ENCODE measurements around the gene SETD5.

Gene SETD5

GRCh38 chr3:9512456-9513045, 115.1 kb downstream of the SETD5 start:
- H2AFZ ChIP-seq (ENCODE audit: low read length) = no peak overlapping the region
- H3K9me3 ChIP-seq (ENCODE audit: insufficient read depth, low read depth, low read length) = no peaks in the 10 kb centered on the region
- H3K36me3 ChIP-seq (ENCODE audit: insufficient read depth, low read length) = no peaks in the 10 kb centered on the region

GRCh38 chr3:9514306-9514705, 116.9 kb downstream of the SETD5 start:
- Histone ChIP-seq H3K36me3 (ENCODE audit: insufficient read depth, low read length) (no peaks in the 10 kb centered on the region), H3K4me2 (ENCODE audit: low read depth, low read length, poor library complexity, severe bottlenecking) (no peak overlapping the region), H3F3A (ENCODE audit: low read depth) (no peaks in the 10 kb centered on the region), H3K4me1 (ENCODE audit: insufficient read depth, low read length, poor library complexity, severe bottlenecking) (no peaks in the 10 kb centered on the region), H4K20me1 (ENCODE audit: insufficient read depth, low read length, poor library complexity, severe bottlenecking) (no peaks in the 10 kb centered on the region), H3K9ac (ENCODE audit: low read depth, low read length, poor library complexity, severe bottlenecking) (no peak overlapping the region), H3K9me2 (replicated peaks; ENCODE audit: low read depth, low read length) (no peaks in the 10 kb centered on the region), H3K9me3 (ENCODE audit: insufficient read depth, low read depth, low read length) (no peaks in the 10 kb centered on the region), H2AFZ (ENCODE audit: low read length) (no peak overlapping the region), H3K27me3 (ENCODE audit: insufficient read depth, low read length, poor library complexity, severe bottlenecking) (no peaks in the 10 kb centered on the region), H3K4me3 (ENCODE audit: low read length, poor library complexity, severe bottlenecking) (no peak overlapping the region), H3K79me2 (ENCODE audit: insufficient read depth, low read length) (no peaks in the 10 kb centered on the region)
- TF ChIP-seq, protein P1, sequence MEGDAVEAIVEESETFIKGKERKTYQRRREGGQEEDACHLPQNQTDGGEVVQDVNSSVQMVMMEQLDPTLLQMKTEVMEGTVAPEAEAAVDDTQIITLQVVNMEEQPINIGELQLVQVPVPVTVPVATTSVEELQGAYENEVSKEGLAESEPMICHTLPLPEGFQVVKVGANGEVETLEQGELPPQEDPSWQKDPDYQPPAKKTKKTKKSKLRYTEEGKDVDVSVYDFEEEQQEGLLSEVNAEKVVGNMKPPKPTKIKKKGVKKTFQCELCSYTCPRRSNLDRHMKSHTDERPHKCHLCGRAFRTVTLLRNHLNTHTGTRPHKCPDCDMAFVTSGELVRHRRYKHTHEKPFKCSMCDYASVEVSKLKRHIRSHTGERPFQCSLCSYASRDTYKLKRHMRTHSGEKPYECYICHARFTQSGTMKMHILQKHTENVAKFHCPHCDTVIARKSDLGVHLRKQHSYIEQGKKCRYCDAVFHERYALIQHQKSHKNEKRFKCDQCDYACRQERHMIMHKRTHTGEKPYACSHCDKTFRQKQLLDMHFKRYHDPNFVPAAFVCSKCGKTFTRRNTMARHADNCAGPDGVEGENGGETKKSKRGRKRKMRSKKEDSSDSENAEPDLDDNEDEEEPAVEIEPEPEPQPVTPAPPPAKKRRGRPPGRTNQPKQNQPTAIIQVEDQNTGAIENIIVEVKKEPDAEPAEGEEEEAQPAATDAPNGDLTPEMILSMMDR (conservative IDR thresholded peaks at IDR 0.05; ENCODE audit: low read length) = no peak
- TF ChIP-seq EZH2phosphoT487 (IDR thresholded peaks at IDR 0.05; ENCODE audit: borderline replicate concordance) = no peak

More at GRCh38 chr3:9512456-9513045, 115.1 kb downstream of the SETD5 start:
- no peaks in the 10 kb centered on the region for H3K4me1 ChIP-seq (ENCODE audit: insufficient read depth, low read length, poor library complexity, severe bottlenecking)
- H3K9me2 ChIP-seq (replicated peaks; ENCODE audit: low read depth, low read length) = no peaks in the 10 kb centered on the region
- H3K27me3 ChIP-seq (ENCODE audit: insufficient read depth, low read length, poor library complexity, severe bottlenecking) = no peaks in the 10 kb centered on the region
- H3K9ac ChIP-seq (ENCODE audit: low read depth, low read length, poor library complexity, severe bottlenecking) = no peak overlapping the region
- H4K20me1 ChIP-seq (ENCODE audit: insufficient read depth, low read length, poor library complexity, severe bottlenecking) = no peaks in the 10 kb centered on the region
- TF ChIP-seq EZH2phosphoT487 (IDR thresholded peaks at IDR 0.05; ENCODE audit: borderline replicate concordance) = no peak
- TF ChIP-seq, protein P1 (conservative IDR thresholded peaks at IDR 0.05; ENCODE audit: low read length) = no peak
- H3K4me3 ChIP-seq (ENCODE audit: low read length, poor library complexity, severe bottlenecking) = no peak overlapping the region
- H3F3A ChIP-seq (ENCODE audit: low read depth) = no peaks in the 10 kb centered on the region
- H3K79me2 ChIP-seq (ENCODE audit: insufficient read depth, low read length) = no peaks in the 10 kb centered on the region
- no peak overlapping the region for H3K4me2 ChIP-seq (ENCODE audit: low read depth, low read length, poor library complexity, severe bottlenecking)

DNA sequence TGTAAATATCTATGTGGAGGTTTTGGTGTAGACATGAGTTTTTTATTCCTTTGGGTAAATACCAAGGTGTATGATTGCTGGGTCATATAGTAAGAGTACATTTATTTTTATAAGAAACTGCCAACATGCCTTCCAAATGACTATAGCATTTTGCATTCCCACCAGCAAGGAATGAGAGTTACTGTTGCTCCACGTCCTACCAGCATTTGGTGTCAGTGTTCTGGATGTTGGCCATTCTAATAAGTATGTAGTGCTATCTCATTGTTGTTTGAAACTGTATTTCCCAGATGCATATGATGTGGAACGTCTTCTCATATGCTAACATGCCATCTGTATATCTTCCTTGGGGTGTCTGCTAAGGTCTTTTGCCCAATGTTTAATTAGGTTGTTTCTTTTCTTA, 117.5 kb downstream of the SETD5 start:
- Histone ChIP-seq H3F3A (ENCODE audit: low read depth) (no peaks in the 10 kb centered on the region), H3K79me2 (ENCODE audit: insufficient read depth, low read length) (no peaks in the 10 kb centered on the region), H3K4me1 (ENCODE audit: insufficient read depth, low read length, poor library complexity, severe bottlenecking) (no peaks in the 10 kb centered on the region), H3K4me2 (ENCODE audit: low read depth, low read length, poor library complexity, severe bottlenecking) (no peak overlapping the region), H3K27me3 (ENCODE audit: insufficient read depth, low read length, poor library complexity, severe bottlenecking) (no peaks in the 10 kb centered on the region), H3K9me2 (replicated peaks; ENCODE audit: low read depth, low read length) (no peaks in the 10 kb centered on the region), H3K36me3 (ENCODE audit: insufficient read depth, low read length) (no peaks in the 10 kb centered on the region), H3K9ac (ENCODE audit: low read depth, low read length, poor library complexity, severe bottlenecking) (no peak overlapping the region), H2AFZ (ENCODE audit: low read length) (no peak overlapping the region), H3K9me3 (ENCODE audit: insufficient read depth, low read depth, low read length) (no peaks in the 10 kb centered on the region), H4K20me1 (ENCODE audit: insufficient read depth, low read length, poor library complexity, severe bottlenecking) (no peaks in the 10 kb centered on the region), H3K4me3 (ENCODE audit: low read length, poor library complexity, severe bottlenecking) (no peak overlapping the region)
- TF ChIP-seq, protein P1 (conservative IDR thresholded peaks at IDR 0.05; ENCODE audit: low read length) = no peak
- no peak for TF ChIP-seq EZH2phosphoT487 (IDR thresholded peaks at IDR 0.05; ENCODE audit: borderline replicate concordance)

Data from Loucy (cell line).